Measurements from ENCODE around the gene CA11.
A peak's percentile ranks its signal among the peaks of the same experiment; 100 is the strongest.

- TF ChIP-seq CTCF (IDR thresholded peaks at IDR 0.05) (no peak), POLR2A (IDR thresholded peaks at IDR 0.05) (peak in 1 of 3 donors; percentile 8)
Observed at GRCh38 chr19:48629599-48630295, 16.2 kb downstream of the CA11 start.
